ENCODE results near the gene RIOK2. TPM values are rescaled to one million over a fixed set of nuclear protein-coding genes. Genes with fewer than 3 reads are reported as not detected.

RIOK2 gene
- polyA plus RNA-seq, 3 donors = 4.8 to 16.4 (median 12.7) TPM

DNA sequence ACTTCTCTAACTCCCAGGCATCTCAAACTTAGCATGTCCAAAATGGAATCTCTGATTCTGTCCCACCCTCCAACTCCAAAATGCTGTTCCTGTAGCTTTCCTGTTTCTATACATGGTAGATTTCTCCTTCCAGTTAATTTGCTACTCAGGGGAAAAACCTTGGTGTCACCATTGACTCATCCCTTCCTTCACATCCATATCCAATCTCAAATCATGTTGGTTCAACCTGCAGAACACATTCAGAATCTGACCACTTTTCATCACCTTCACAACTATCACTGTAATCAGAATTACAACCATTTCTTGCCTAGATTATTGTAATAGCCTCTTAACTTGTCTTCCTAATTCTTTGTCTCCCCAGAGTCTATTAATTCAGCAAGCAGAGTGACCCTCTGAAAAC is 10.8 kb downstream of the RIOK2 start:
- Histone ChIP-seq H2AFZ (ENCODE audit: insufficient read depth, low read depth, low read length, poor library complexity, severe bottlenecking) (no peak overlapping the region), H3K4me2 (replicated peaks; ENCODE audit: extremely low read depth, low read length, poor library complexity, severe bottlenecking) (no peak overlapping the region), H3K79me2 (ENCODE audit: insufficient read depth, low read length) (no peaks in the 10 kb centered on the region), H3K36me3 (replicated peaks in 1 of 2; ENCODE audit: control insufficient read depth in 1 of 2, insufficient read depth in 2 of 2, low read length in 2 of 2) (peaks cover 96 to 99% of the 10 kb centered on the region in 2 donors), H4K20me1 (ENCODE audit: insufficient read depth, low read length) (no peaks in the 10 kb centered on the region), H3K4me1 (ENCODE audit: control insufficient read depth in 1 of 2, insufficient read depth in 2 of 2, low read length in 2 of 2) (peaks cover 4 to 8% of the 10 kb centered on the region in 2 donors), H3K9ac (ENCODE audit: insufficient read depth, low read length, poor library complexity, severe bottlenecking) (no peak overlapping the region), H3K4me3 (replicated peaks in 1 of 3; ENCODE audit: low read depth in 2 of 3, low read length in 3 of 3) (no peak overlapping the region), H3K27me3 (ENCODE audit: control insufficient read depth in 2 of 2, insufficient read depth in 2 of 2, low read length in 2 of 2) (no peaks in the 10 kb centered on the region), H3K9me3 (replicated peaks in 1 of 2; ENCODE audit: control insufficient read depth in 1 of 2, insufficient read depth in 1 of 2, low read length in 2 of 2) (no peaks in the 10 kb centered on the region), H3K27ac (ENCODE audit: low read depth in 1 of 2, low read length in 2 of 2) (no peak overlapping the region)
- Mint-ChIP-seq H3K4me3 (no peak overlapping the region), H3K9me3 (no peaks in the 10 kb centered on the region), H3K4me1 (peaks cover 6% of the 10 kb centered on the region), H3K27ac (peak overlapping the region in 1 of 7 donors; percentile 8), H3K27me3 (ENCODE audit: low read depth in 3 of 3) (no peaks in the 10 kb centered on the region), H3K36me3 (peaks cover 75 to 88% of the 10 kb centered on the region in 2 donors)
- no peak for DNase-seq
- intact Hi-C loops (cut with micrococcal nuclease) = no loop called here
- TF ChIP-seq, protein P1, sequence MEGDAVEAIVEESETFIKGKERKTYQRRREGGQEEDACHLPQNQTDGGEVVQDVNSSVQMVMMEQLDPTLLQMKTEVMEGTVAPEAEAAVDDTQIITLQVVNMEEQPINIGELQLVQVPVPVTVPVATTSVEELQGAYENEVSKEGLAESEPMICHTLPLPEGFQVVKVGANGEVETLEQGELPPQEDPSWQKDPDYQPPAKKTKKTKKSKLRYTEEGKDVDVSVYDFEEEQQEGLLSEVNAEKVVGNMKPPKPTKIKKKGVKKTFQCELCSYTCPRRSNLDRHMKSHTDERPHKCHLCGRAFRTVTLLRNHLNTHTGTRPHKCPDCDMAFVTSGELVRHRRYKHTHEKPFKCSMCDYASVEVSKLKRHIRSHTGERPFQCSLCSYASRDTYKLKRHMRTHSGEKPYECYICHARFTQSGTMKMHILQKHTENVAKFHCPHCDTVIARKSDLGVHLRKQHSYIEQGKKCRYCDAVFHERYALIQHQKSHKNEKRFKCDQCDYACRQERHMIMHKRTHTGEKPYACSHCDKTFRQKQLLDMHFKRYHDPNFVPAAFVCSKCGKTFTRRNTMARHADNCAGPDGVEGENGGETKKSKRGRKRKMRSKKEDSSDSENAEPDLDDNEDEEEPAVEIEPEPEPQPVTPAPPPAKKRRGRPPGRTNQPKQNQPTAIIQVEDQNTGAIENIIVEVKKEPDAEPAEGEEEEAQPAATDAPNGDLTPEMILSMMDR (IDR thresholded peaks at IDR 0.05) = no peak

DNA sequence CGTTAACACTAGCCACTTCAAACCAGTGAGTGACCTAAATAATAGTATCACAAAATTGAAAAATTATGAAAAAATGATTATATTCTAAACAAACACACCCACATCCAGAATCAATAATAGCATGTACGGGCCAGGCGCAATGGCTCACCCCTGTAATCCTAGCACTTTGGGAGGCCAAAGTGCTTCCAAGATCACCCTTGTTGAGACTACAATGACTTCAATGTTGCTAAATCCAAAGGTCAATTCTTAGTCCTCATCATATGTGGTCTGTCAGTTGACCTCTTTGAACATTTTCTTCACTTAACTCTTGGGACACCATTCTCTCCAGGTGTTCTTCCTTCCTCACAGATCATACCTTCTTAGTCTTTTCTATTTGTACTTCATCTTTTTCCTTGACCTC is 11.3 kb downstream of the RIOK2 start:
- H3K79me2 ChIP-seq (ENCODE audit: insufficient read depth, low read length) = no peaks in the 10 kb centered on the region
- DNase-seq = no peak
- peaks cover 4 to 11% of the 10 kb centered on the region in 2 donors for H3K4me1 ChIP-seq (ENCODE audit: control insufficient read depth in 1 of 2, insufficient read depth in 2 of 2, low read length in 2 of 2)
- 100% methylated on average over 2 of the region's 3 CpGs for WGBS (ENCODE audit: insufficient coverage)
- no peaks in the 10 kb centered on the region for H3K27me3 Mint-ChIP-seq (ENCODE audit: low read depth in 3 of 3)
- TF ChIP-seq, protein P1 (IDR thresholded peaks at IDR 0.05) = no peak
- H3K4me3 Mint-ChIP-seq = no peak overlapping the region
- no peaks in the 10 kb centered on the region for H3K27me3 ChIP-seq (ENCODE audit: control insufficient read depth in 2 of 2, insufficient read depth in 2 of 2, low read length in 2 of 2)
- H4K20me1 ChIP-seq (ENCODE audit: insufficient read depth, low read length) = no peaks in the 10 kb centered on the region
- no peak overlapping the region for H2AFZ ChIP-seq (ENCODE audit: insufficient read depth, low read depth, low read length, poor library complexity, severe bottlenecking)
- peaks cover 8% of the 10 kb centered on the region for H3K4me1 Mint-ChIP-seq
- H3K9me3 Mint-ChIP-seq = no peaks in the 10 kb centered on the region
- H3K36me3 Mint-ChIP-seq = peaks cover 70 to 87% of the 10 kb centered on the region in 2 donors
- H3K27ac Mint-ChIP-seq = peak overlapping the region in 1 of 7 donors; percentile 8
- no peak overlapping the region for H3K9ac ChIP-seq (ENCODE audit: insufficient read depth, low read length, poor library complexity, severe bottlenecking)
- no peaks in the 10 kb centered on the region for H3K9me3 ChIP-seq (replicated peaks in 1 of 2; ENCODE audit: control insufficient read depth in 1 of 2, insufficient read depth in 1 of 2, low read length in 2 of 2)
- H3K4me3 ChIP-seq (replicated peaks in 1 of 3; ENCODE audit: low read depth in 2 of 3, low read length in 3 of 3) = no peak overlapping the region
- H3K4me2 ChIP-seq (replicated peaks; ENCODE audit: extremely low read depth, low read length, poor library complexity, severe bottlenecking) = no peak overlapping the region
- no peak overlapping the region for H3K27ac ChIP-seq (ENCODE audit: low read depth in 1 of 2, low read length in 2 of 2)
- peaks cover 96 to 99% of the 10 kb centered on the region in 2 donors for H3K36me3 ChIP-seq (replicated peaks in 1 of 2; ENCODE audit: control insufficient read depth in 1 of 2, insufficient read depth in 2 of 2, low read length in 2 of 2)
- intact Hi-C loops (cut with micrococcal nuclease) = no loop called here

Data from CD14-positive monocyte (primary cell).